Prostate gland (tissue), 2 donors: Measurements from ENCODE around the gene ANKRD27.

Experiments used
- POLR2A ChIP-seq: fragments of 450-650 bp; IDR thresholded peaks from one replicate; pipeline ENCODE4 v1.6.1; 2016; ENCODE audit warnings: antibody characterized with exemption, mild to moderate bottlenecking
- POLR2AphosphoS5 ChIP-seq: sonication (generic); formaldehyde crosslinking; IDR thresholded peaks from one replicate; pipeline ENCODE4 v1.6.1; 2017; ENCODE audit warnings: antibody characterized with exemption
- TF ChIP-seq, protein P1 (sequence below), 4 experiments: fragments of 200-600 bp in 2 of 4; fragments of 450-650 bp in 2 of 4; sonication (generic) in 2 of 4; IDR thresholded peaks; 1 replicate in 3 of 4; 2 replicates in 1 of 4; pipeline ENCODE4 v1.5.1; 2016 to 2019; ENCODE audit warnings: antibody characterized with exemption in 4 of 4, mild to moderate bottlenecking in 2 of 4, moderate library complexity in 2 of 4

DNA sequence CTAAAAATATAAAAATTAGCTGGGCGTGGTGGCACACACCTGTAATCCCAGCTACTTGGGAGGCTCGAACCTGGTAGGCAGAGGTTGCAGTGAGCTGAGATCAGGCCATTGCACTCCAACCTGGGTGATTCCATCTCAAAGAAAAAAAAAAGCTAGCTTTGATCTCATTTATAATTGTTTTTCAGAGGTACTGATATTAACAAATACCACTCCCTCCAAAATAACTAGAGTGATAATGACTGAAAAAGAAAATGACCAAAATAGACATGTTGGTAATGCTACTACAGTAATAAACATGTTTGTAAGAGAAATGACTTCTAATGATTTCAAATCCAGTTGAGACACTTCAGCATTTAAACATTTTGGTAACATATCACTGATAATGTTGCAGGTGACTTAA lies 81.0 kb downstream of the ANKRD27 start:
- no peak for TF ChIP-seq POLR2AphosphoS5
- TF ChIP-seq, protein P1, sequence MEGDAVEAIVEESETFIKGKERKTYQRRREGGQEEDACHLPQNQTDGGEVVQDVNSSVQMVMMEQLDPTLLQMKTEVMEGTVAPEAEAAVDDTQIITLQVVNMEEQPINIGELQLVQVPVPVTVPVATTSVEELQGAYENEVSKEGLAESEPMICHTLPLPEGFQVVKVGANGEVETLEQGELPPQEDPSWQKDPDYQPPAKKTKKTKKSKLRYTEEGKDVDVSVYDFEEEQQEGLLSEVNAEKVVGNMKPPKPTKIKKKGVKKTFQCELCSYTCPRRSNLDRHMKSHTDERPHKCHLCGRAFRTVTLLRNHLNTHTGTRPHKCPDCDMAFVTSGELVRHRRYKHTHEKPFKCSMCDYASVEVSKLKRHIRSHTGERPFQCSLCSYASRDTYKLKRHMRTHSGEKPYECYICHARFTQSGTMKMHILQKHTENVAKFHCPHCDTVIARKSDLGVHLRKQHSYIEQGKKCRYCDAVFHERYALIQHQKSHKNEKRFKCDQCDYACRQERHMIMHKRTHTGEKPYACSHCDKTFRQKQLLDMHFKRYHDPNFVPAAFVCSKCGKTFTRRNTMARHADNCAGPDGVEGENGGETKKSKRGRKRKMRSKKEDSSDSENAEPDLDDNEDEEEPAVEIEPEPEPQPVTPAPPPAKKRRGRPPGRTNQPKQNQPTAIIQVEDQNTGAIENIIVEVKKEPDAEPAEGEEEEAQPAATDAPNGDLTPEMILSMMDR (IDR thresholded peaks at IDR 0.05), result no peak
- TF ChIP-seq POLR2A, result no peak
